Fibroblast of pulmonary artery (primary cell): ENCODE measurements around the gene PRLR.

Experiments used
- DNase-seq: peaks from one replicate; pipeline ENCODE4 v3.0.0-alpha.2; 2010; ENCODE audit warnings: low read depth
- H3K4me3 ChIP-seq: replicated peaks from 2 replicates; pipeline ENCODE4 v1.5.1; 2011; ENCODE audit warnings: low read depth, mild to moderate bottlenecking, control low read depth, low read length, moderate library complexity
- CTCF ChIP-seq: IDR thresholded peaks from 2 replicates; pipeline ENCODE4 v1.5.1; 2011; ENCODE audit warnings: mild to moderate bottlenecking, control low read depth, low read length, inconsistent platforms; ENCODE audit errors: missing control alignments

The PRLR gene

GRCh38 chr5:35133186-35133585, 97.1 kb downstream of the PRLR start:
- no peak for TF ChIP-seq CTCF
- DNase-seq, result no peak
- H3K4me3 ChIP-seq, result no peak overlapping the region

GRCh38 chr5:35131723-35132122, 98.6 kb downstream of the PRLR start:
- no peak overlapping the region for H3K4me3 ChIP-seq
- no peak for TF ChIP-seq CTCF
- DNase-seq, result no peak

GRCh38 chr5:35129921-35130485, 100.3 kb downstream of the PRLR start:
- DNase-seq, result no peak
- TF ChIP-seq CTCF, result no peak
- H3K4me3 ChIP-seq, result no peak overlapping the region

- peak; percentile 72 for DNase-seq
- no peak overlapping the region for H3K4me3 ChIP-seq
- TF ChIP-seq CTCF, result no peak
Measured at GRCh38 chr5:35129276-35129675, 101.0 kb downstream of the PRLR start.

GRCh38 chr5:35127006-35127405, 103.3 kb downstream of the PRLR start:
- no peak overlapping the region for H3K4me3 ChIP-seq
- DNase-seq, result no peak
- no peak for TF ChIP-seq CTCF

- no peak overlapping the region for H3K4me3 ChIP-seq
- DNase-seq, result no peak
- TF ChIP-seq CTCF, result no peak
Measured at GRCh38 chr5:35125746-35126145, 104.5 kb downstream of the PRLR start.

- TF ChIP-seq CTCF, result no peak
- no peak overlapping the region for H3K4me3 ChIP-seq
- no peak for DNase-seq
Measured at GRCh38 chr5:35124932-35125331, 105.4 kb downstream of the PRLR start.
